ENCODE results near the gene GRM7. TPM values are rescaled to one million over a fixed set of nuclear protein-coding genes. Genes with fewer than 3 reads are reported as not detected.

Gene GRM7
- total and polyA plus RNA-seq, 4 experiments from 2014 or later, result not detected

- H3K36me3 ChIP-seq (ENCODE audit: insufficient read depth, low read length), result no peaks in the 10 kb centered on the region
- H3K27ac ChIP-seq (ENCODE audit: low read depth, low read length), result no peak overlapping the region
- DNase-seq, result no peak
- Mint-ChIP-seq H3K27me3 (no peaks in the 10 kb centered on the region), H3K27ac (no peak overlapping the region), H3K9me3 (peaks cover 0 to 3% (median 0%) of the 10 kb centered on the region in 8 donors), H3K4me1 (no peaks in the 10 kb centered on the region), H3K36me3 (no peaks in the 10 kb centered on the region), H3K4me3 (no peak overlapping the region)
- no peaks in the 10 kb centered on the region for H3K4me1 ChIP-seq (ENCODE audit: insufficient read depth, low read length)
- intact Hi-C loops (cut with micrococcal nuclease), result no loop called here
- H3K4me3 ChIP-seq (ENCODE audit: low read length in 2 of 2), result no peak overlapping the region
- POLR2A ChIA-PET (ENCODE audit: partially characterized antibody), result no interaction called here
- no peaks in the 10 kb centered on the region for H3K27me3 ChIP-seq (ENCODE audit: insufficient read depth, low read length)
- H3K9me3 ChIP-seq (ENCODE audit: control insufficient read depth in 1 of 2, low read length in 2 of 2), result no peaks in the 10 kb centered on the region
- CTCF ChIA-PET (ENCODE audit: partially characterized antibody), result no interaction called here
Observed at GRCh38 chr3:7744850-7745249, 883.9 kb downstream of the GRM7 start.

- H3K36me3 Mint-ChIP-seq, result no peaks in the 10 kb centered on the region
- no peaks in the 10 kb centered on the region for H3K27me3 Mint-ChIP-seq
- intact Hi-C loops (cut with micrococcal nuclease), result no loop called here
- ChIA-PET POLR2A (ENCODE audit: partially characterized antibody) (no interaction called here), CTCF (ENCODE audit: partially characterized antibody) (no interaction called here)
- H3K27ac ChIP-seq (ENCODE audit: low read depth, low read length), result no peak overlapping the region
- no peak overlapping the region for H3K4me3 Mint-ChIP-seq
- peaks cover 0 to 3% (median 0%) of the 10 kb centered on the region in 8 donors for H3K9me3 Mint-ChIP-seq
- H3K4me3 ChIP-seq (ENCODE audit: low read length in 2 of 2), result no peak overlapping the region
- H3K36me3 ChIP-seq (ENCODE audit: insufficient read depth, low read length), result no peaks in the 10 kb centered on the region
- H3K4me1 Mint-ChIP-seq, result no peaks in the 10 kb centered on the region
- no peaks in the 10 kb centered on the region for H3K4me1 ChIP-seq (ENCODE audit: insufficient read depth, low read length)
- H3K9me3 ChIP-seq (ENCODE audit: control insufficient read depth in 1 of 2, low read length in 2 of 2), result no peaks in the 10 kb centered on the region
- no peak for DNase-seq
- H3K27me3 ChIP-seq (ENCODE audit: insufficient read depth, low read length), result no peaks in the 10 kb centered on the region
- no peak overlapping the region for H3K27ac Mint-ChIP-seq
Observed at GRCh38 chr3:7745711-7746110, 884.8 kb downstream of the GRM7 start.

- Histone ChIP-seq H3K4me3 (ENCODE audit: low read length in 2 of 2) (no peak overlapping the region), H3K9me3 (ENCODE audit: control insufficient read depth in 1 of 2, low read length in 2 of 2) (no peaks in the 10 kb centered on the region), H3K27ac (ENCODE audit: low read depth, low read length) (no peak overlapping the region), H3K27me3 (ENCODE audit: insufficient read depth, low read length) (no peaks in the 10 kb centered on the region), H3K36me3 (ENCODE audit: insufficient read depth, low read length) (no peaks in the 10 kb centered on the region), H3K4me1 (ENCODE audit: insufficient read depth, low read length) (no peaks in the 10 kb centered on the region)
- Mint-ChIP-seq H3K27me3 (no peaks in the 10 kb centered on the region), H3K4me1 (peaks cover 4 to 6% (median 5%) of the 10 kb centered on the region in 4 donors), H3K27ac (no peak overlapping the region), H3K9me3 (no peaks in the 10 kb centered on the region), H3K4me3 (no peak overlapping the region), H3K36me3 (no peaks in the 10 kb centered on the region)
- CTCF ChIA-PET (ENCODE audit: partially characterized antibody), result no interaction called here
- intact Hi-C loops (cut with micrococcal nuclease), result no loop called here
- DNase-seq, result no peak
- POLR2A ChIA-PET (ENCODE audit: partially characterized antibody), result no interaction called here
Observed at GRCh38 chr3:7749931-7750695, 889.2 kb downstream of the GRM7 start.

GRCh38 chr3:7752005-7752404 lies 891.1 kb downstream of the GRM7 start:
- no peaks in the 10 kb centered on the region for H3K36me3 Mint-ChIP-seq
- intact Hi-C loops (cut with micrococcal nuclease), result no loop called here
- H3K27ac ChIP-seq (ENCODE audit: low read depth, low read length), result no peak overlapping the region
- H3K27ac Mint-ChIP-seq, result no peak overlapping the region
- H3K4me1 Mint-ChIP-seq, result peaks cover 4 to 6% (median 5%) of the 10 kb centered on the region in 4 donors
- H3K4me3 ChIP-seq (ENCODE audit: low read length in 2 of 2), result no peak overlapping the region
- H3K36me3 ChIP-seq (ENCODE audit: insufficient read depth, low read length), result no peaks in the 10 kb centered on the region
- ChIA-PET POLR2A (ENCODE audit: partially characterized antibody) (no interaction called here), CTCF (ENCODE audit: partially characterized antibody) (no interaction called here)
- no peaks in the 10 kb centered on the region for H3K9me3 Mint-ChIP-seq
- H3K27me3 ChIP-seq (ENCODE audit: insufficient read depth, low read length), result no peaks in the 10 kb centered on the region
- no peaks in the 10 kb centered on the region for H3K27me3 Mint-ChIP-seq
- H3K9me3 ChIP-seq (ENCODE audit: control insufficient read depth in 1 of 2, low read length in 2 of 2), result no peaks in the 10 kb centered on the region
- DNase-seq, result no peak
- no peaks in the 10 kb centered on the region for H3K4me1 ChIP-seq (ENCODE audit: insufficient read depth, low read length)
- no peak overlapping the region for H3K4me3 Mint-ChIP-seq

- intact Hi-C loops (cut with micrococcal nuclease), result no loop called here
- Mint-ChIP-seq H3K36me3 (no peaks in the 10 kb centered on the region), H3K9me3 (no peaks in the 10 kb centered on the region), H3K4me1 (peaks cover 4 to 6% (median 5%) of the 10 kb centered on the region in 4 donors), H3K27ac (no peak overlapping the region), H3K4me3 (no peak overlapping the region), H3K27me3 (no peaks in the 10 kb centered on the region)
- Histone ChIP-seq H3K9me3 (ENCODE audit: control insufficient read depth in 1 of 2, low read length in 2 of 2) (no peaks in the 10 kb centered on the region), H3K27me3 (ENCODE audit: insufficient read depth, low read length) (no peaks in the 10 kb centered on the region), H3K27ac (ENCODE audit: low read depth, low read length) (no peak overlapping the region), H3K4me1 (ENCODE audit: insufficient read depth, low read length) (no peaks in the 10 kb centered on the region), H3K4me3 (ENCODE audit: low read length in 2 of 2) (no peak overlapping the region), H3K36me3 (ENCODE audit: insufficient read depth, low read length) (no peaks in the 10 kb centered on the region)
- no peak for DNase-seq
- POLR2A ChIA-PET (ENCODE audit: partially characterized antibody), result no interaction called here
- CTCF ChIA-PET (ENCODE audit: partially characterized antibody), result no interaction called here
Observed at GRCh38 chr3:7754653-7755441, 893.9 kb downstream of the GRM7 start.

GRCh38 chr3:7759630-7760029 lies 898.7 kb downstream of the GRM7 start:
- Histone ChIP-seq H3K27me3 (ENCODE audit: insufficient read depth, low read length) (no peaks in the 10 kb centered on the region), H3K27ac (ENCODE audit: low read depth, low read length) (no peak overlapping the region), H3K4me1 (ENCODE audit: insufficient read depth, low read length) (no peaks in the 10 kb centered on the region), H3K4me3 (ENCODE audit: low read length in 2 of 2) (no peak overlapping the region), H3K36me3 (ENCODE audit: insufficient read depth, low read length) (no peaks in the 10 kb centered on the region), H3K9me3 (ENCODE audit: control insufficient read depth in 1 of 2, low read length in 2 of 2) (no peaks in the 10 kb centered on the region)
- Mint-ChIP-seq H3K4me1 (no peaks in the 10 kb centered on the region), H3K9me3 (peaks cover 0 to 8% (median 3%) of the 10 kb centered on the region in 8 donors), H3K27ac (no peak overlapping the region), H3K4me3 (no peak overlapping the region), H3K27me3 (no peaks in the 10 kb centered on the region), H3K36me3 (no peaks in the 10 kb centered on the region)
- DNase-seq, result no peak
- ChIA-PET CTCF (ENCODE audit: partially characterized antibody) (no interaction called here), POLR2A (ENCODE audit: partially characterized antibody) (no interaction called here)
- intact Hi-C loops (cut with micrococcal nuclease), result no loop called here

- no peak for DNase-seq
- intact Hi-C loops (cut with micrococcal nuclease), result no loop called here
- Mint-ChIP-seq H3K27me3 (no peaks in the 10 kb centered on the region), H3K4me1 (no peaks in the 10 kb centered on the region), H3K4me3 (no peak overlapping the region), H3K9me3 (peaks cover 0 to 8% (median 3%) of the 10 kb centered on the region in 8 donors), H3K27ac (no peak overlapping the region), H3K36me3 (no peaks in the 10 kb centered on the region)
- Histone ChIP-seq H3K27ac (ENCODE audit: low read depth, low read length) (no peak overlapping the region), H3K27me3 (ENCODE audit: insufficient read depth, low read length) (no peaks in the 10 kb centered on the region), H3K9me3 (ENCODE audit: control insufficient read depth in 1 of 2, low read length in 2 of 2) (no peaks in the 10 kb centered on the region), H3K36me3 (ENCODE audit: insufficient read depth, low read length) (no peaks in the 10 kb centered on the region), H3K4me3 (ENCODE audit: low read length in 2 of 2) (no peak overlapping the region), H3K4me1 (ENCODE audit: insufficient read depth, low read length) (no peaks in the 10 kb centered on the region)
- CTCF ChIA-PET (ENCODE audit: partially characterized antibody), result no interaction called here
- POLR2A ChIA-PET (ENCODE audit: partially characterized antibody), result no interaction called here
Observed at GRCh38 chr3:7760718-7761117, 899.8 kb downstream of the GRM7 start.

Measured in CD4-positive, alpha-beta memory T cell (primary cell).